Upper lobe of left lung (tissue), 6 donors: ENCODE measurements around the gene SH3PXD2A. TPM values are rescaled to one million over a fixed set of nuclear protein-coding genes. Genes with fewer than 3 reads are reported as not detected.

Experiments used
- ATAC-seq, 2 donors: fragments of 200-7000 bp; cut with Tn5 transposase; one replicate each; pipeline ENCODE4 v1.9.1; 2022; ENCODE audit warnings: mild to moderate bottlenecking in 2 of 2, moderate library complexity in 2 of 2; ENCODE audit not compliant: low FRiP score in 2 of 2
- DNase-seq, 2 donors: peaks; one replicate each; pipeline ENCODE4 v3.0.0-alpha.2; 2019 to 2020
- H3K27ac ChIP-seq, 4 donors: fragments of 200-600 bp; sonication (generic); one replicate each; pipeline ENCODE4 v1.5.1; 2016 to 2019
- H3K27me3 ChIP-seq, 4 donors: fragments of 200-600 bp; sonication (generic); one replicate each; pipeline ENCODE4 v1.5.1; 2017 to 2019
- H3K36me3 ChIP-seq, 4 donors: fragments of 200-600 bp; sonication (generic); one replicate each; pipeline ENCODE4 v1.5.1; 2016 to 2019
- H3K4me1 ChIP-seq, 4 donors: fragments of 200-600 bp; sonication (generic); one replicate each; pipeline ENCODE4 v1.5.1; 2018 to 2019
- H3K4me3 ChIP-seq, 4 donors: fragments of 200-600 bp; sonication (generic); one replicate each; pipeline ENCODE4 v1.5.1; 2017 to 2019; ENCODE audit warnings: mild to moderate bottlenecking in 2 of 4, moderate library complexity in 1 of 4
- H3K9me3 ChIP-seq, 4 donors: fragments of 200-600 bp; sonication (generic); one replicate each; pipeline ENCODE4 v1.5.1; 2018 to 2019
- EP300 ChIP-seq, 4 donors: sonication (generic); formaldehyde crosslinking; IDR thresholded peaks; one replicate each; pipeline ENCODE4 v1.5.1; 2017; ENCODE audit warnings: antibody characterized with exemption in 4 of 4, control low read depth in 2 of 4
- POLR2A ChIP-seq, 4 donors: fragments of 450-650 bp; IDR thresholded peaks; one replicate each; pipeline ENCODE4 v1.5.1; 2016 to 2017; ENCODE audit warnings: antibody characterized with exemption in 4 of 4, mild to moderate bottlenecking in 2 of 4
- POLR2AphosphoS5 ChIP-seq, 2 donors: sonication (generic); formaldehyde crosslinking; IDR thresholded peaks; one replicate each; pipeline ENCODE4 v1.5.1; 2017; ENCODE audit warnings: antibody characterized with exemption in 2 of 2
- WGBS, 2 donors: methylation state at CpG; one replicate each; pipeline ENCODE4 v1.1.5; 2017 to 2018; 5-methylcytosine and 5-hydroxymethylcytosine counted together
- total RNA-seq, 6 donors: library from RNA; depleted of rRNA in 4 of 6; stranded (reverse); fragments of >200 nt in 4 of 6; gene quantifications; one replicate each; pipeline versions ENCODE4 v1.1.0 to v1.2.1, GENCODE V29; 2016 to 2021
- TF ChIP-seq, protein P1 (sequence below), 6 experiments: fragments of 450-650 bp in 4 of 6; fragments of 200-600 bp in 2 of 6; sonication (generic) in 2 of 6; IDR thresholded peaks; one replicate each; pipeline ENCODE4 v1.5.1; 2016 to 2019; ENCODE audit warnings: antibody characterized with exemption in 6 of 6
- donor health status: DM: no; HTN: no; CAD: no; lungs with moderate emphysema.
- donor health status: DM: no; HTN: yes; CAD: no; lungs with severe emphysema.

Gene SH3PXD2A
- total RNA-seq, 6 donors from 2014 or later = 19.6 to 42.2 (median 30.8) TPM

GRCh38 chr10:103713676-103714075, 141.7 kb downstream of the SH3PXD2A start:
- H3K4me3 ChIP-seq = no peak overlapping the region
- no peak for TF ChIP-seq POLR2A (IDR thresholded peaks at IDR 0.05)
- no peak for TF ChIP-seq EP300 (IDR thresholded peaks at IDR 0.05)
- TF ChIP-seq POLR2AphosphoS5 (IDR thresholded peaks at IDR 0.05) = no peak
- TF ChIP-seq, protein P1, sequence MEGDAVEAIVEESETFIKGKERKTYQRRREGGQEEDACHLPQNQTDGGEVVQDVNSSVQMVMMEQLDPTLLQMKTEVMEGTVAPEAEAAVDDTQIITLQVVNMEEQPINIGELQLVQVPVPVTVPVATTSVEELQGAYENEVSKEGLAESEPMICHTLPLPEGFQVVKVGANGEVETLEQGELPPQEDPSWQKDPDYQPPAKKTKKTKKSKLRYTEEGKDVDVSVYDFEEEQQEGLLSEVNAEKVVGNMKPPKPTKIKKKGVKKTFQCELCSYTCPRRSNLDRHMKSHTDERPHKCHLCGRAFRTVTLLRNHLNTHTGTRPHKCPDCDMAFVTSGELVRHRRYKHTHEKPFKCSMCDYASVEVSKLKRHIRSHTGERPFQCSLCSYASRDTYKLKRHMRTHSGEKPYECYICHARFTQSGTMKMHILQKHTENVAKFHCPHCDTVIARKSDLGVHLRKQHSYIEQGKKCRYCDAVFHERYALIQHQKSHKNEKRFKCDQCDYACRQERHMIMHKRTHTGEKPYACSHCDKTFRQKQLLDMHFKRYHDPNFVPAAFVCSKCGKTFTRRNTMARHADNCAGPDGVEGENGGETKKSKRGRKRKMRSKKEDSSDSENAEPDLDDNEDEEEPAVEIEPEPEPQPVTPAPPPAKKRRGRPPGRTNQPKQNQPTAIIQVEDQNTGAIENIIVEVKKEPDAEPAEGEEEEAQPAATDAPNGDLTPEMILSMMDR (IDR thresholded peaks at IDR 0.05) = no peak
- H3K27ac ChIP-seq = no peak overlapping the region
- DNase-seq (no peak), ATAC-seq (no peak)
- H3K9me3 ChIP-seq = no peaks in the 10 kb centered on the region
- peaks cover 0 to 6% (median 0%) of the 10 kb centered on the region in 4 donors for H3K4me1 ChIP-seq
- H3K36me3 ChIP-seq = no peaks in the 10 kb centered on the region
- H3K27me3 ChIP-seq = no peaks in the 10 kb centered on the region
- WGBS, 2 donors = 88 to 100% methylated on average over 3 to 4 of the region's 4 CpGs

DNA sequence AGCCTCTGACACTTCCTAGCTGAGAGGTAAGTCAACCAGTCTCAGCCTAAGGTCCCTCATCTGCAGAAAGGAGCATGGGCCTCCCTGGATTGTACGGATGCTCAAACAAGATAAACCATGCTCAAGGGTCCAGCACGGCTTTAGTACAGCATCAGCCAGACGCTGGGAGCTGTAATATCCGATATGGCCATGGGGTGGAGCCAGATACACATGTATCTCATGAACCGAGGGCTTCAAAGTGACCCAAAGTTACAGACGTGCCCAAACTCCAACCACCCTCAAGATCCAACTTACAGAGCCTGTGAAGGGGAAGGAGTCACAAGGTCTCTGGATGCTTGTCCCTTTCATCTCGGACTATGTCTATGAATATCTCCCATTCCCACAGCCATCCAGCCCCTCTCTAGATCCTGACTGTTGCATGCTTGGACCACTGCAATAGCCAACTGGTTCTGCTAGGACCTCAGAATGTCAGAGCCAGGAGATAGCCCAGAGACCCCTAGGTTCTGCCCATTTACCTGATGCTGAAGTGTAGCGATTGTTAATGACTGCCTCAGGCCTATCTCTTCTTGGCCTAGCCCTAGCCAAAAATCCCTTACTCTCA, 142.4 kb downstream of the SH3PXD2A start:
- 14 to 15% methylated on average over 8 of the region's 8 CpGs for WGBS, 2 donors
- Histone ChIP-seq H3K4me1 (peaks cover 0 to 6% (median 0%) of the 10 kb centered on the region in 4 donors), H3K27ac (no peak overlapping the region), H3K27me3 (no peaks in the 10 kb centered on the region), H3K36me3 (no peaks in the 10 kb centered on the region), H3K9me3 (no peaks in the 10 kb centered on the region), H3K4me3 (no peak overlapping the region)
- peak; percentile 80 to 90 for ATAC-seq
- no peak for TF ChIP-seq EP300 (IDR thresholded peaks at IDR 0.05)
- TF ChIP-seq POLR2AphosphoS5 (IDR thresholded peaks at IDR 0.05) = no peak
- no peak for TF ChIP-seq POLR2A (IDR thresholded peaks at IDR 0.05)
- TF ChIP-seq, protein P1 (IDR thresholded peaks at IDR 0.05) = peak; percentile 87 to 97 (median 93)
- peak in 1 of 2 donors; percentile 75 for DNase-seq

- Histone ChIP-seq H3K9me3 (no peaks in the 10 kb centered on the region), H3K4me1 (peaks cover 0 to 6% (median 0%) of the 10 kb centered on the region in 4 donors), H3K27me3 (no peaks in the 10 kb centered on the region), H3K4me3 (no peak overlapping the region), H3K36me3 (no peaks in the 10 kb centered on the region), H3K27ac (no peak overlapping the region)
- no peak for TF ChIP-seq EP300 (IDR thresholded peaks at IDR 0.05)
- no peak for TF ChIP-seq POLR2AphosphoS5 (IDR thresholded peaks at IDR 0.05)
- TF ChIP-seq POLR2A (IDR thresholded peaks at IDR 0.05) = no peak
- TF ChIP-seq, protein P1 (IDR thresholded peaks at IDR 0.05) = no peak
- WGBS, 2 donors = 61 to 82% methylated on average over 3 to 5 of the region's 5 CpGs
- ATAC-seq (no peak), DNase-seq (no peak)
These were observed 143.2 kb downstream of the SH3PXD2A start for GRCh38 chr10:103712146-103712545.

DNA sequence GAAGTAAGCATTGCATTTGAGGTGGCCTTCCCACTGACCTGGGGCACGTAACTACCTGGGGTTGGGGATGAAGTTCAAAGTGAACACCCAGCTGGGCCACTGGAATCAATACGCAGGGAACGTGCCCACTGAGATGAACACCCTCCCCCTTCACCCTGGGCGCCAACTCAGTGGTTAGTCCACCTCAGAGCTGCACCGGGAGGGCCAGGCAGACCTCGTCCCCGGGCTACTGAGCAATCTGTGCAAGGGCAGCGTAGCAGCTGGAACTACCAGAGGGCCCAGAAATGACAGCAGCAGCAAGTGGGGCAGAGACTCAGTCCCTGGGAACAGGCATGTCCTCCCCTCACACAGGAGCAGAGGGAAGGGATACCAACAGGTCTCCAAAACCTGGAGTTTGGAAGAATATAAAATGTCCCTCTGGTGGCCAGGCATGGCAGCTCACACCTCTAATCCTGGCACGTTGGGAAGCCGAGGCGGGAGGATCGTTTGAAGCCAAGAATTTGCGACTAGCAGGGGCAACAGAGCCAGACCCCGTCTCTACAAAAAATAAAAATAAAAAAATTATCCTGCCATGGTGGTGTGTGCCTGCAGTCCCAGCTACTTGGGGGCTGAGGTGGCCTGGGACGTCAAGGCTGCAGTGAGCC, 143.9 kb downstream of the SH3PXD2A start:
- ATAC-seq (no peak), DNase-seq (no peak)
- Histone ChIP-seq H3K36me3 (no peaks in the 10 kb centered on the region), H3K4me1 (peaks cover 0 to 4% (median 0%) of the 10 kb centered on the region in 4 donors), H3K9me3 (no peaks in the 10 kb centered on the region), H3K27me3 (no peaks in the 10 kb centered on the region), H3K27ac (no peak overlapping the region), H3K4me3 (no peak overlapping the region)
- TF ChIP-seq, protein P1 (IDR thresholded peaks at IDR 0.05) = peak in 2 of 6 experiments; percentile 8 to 17
- TF ChIP-seq POLR2AphosphoS5 (IDR thresholded peaks at IDR 0.05) (no peak), EP300 (IDR thresholded peaks at IDR 0.05) (no peak)
- WGBS, 2 donors = 90 to 94% methylated on average over 9 to 15 of the region's 15 CpGs
